Panc1 (cell line): ENCODE data around the gene BCL2. TPM values are rescaled to one million over a fixed set of nuclear protein-coding genes. Genes with fewer than 3 reads are reported as not detected.

Experiments used
- ATAC-seq: fragments of 200-7000 bp; cut with Tn5 transposase; 2 replicates; pipeline ENCODE4 v1.9.1; 2020; ENCODE audit warnings: mild to moderate bottlenecking, moderate library complexity
- BruUV-seq: library from RNA; stranded (reverse); fragments of 400-500 nt; replicated peaks from 2 replicates; lab custom pipeline; 2021; lab: Mats Ljungman, UMichigan
- CTCF ChIA-PET: fragments of 300-600 bp; sonication (Branson Sonifier 250); formaldehyde crosslinking; loops from one replicate; lab custom pipeline; 2022; ENCODE audit warnings: antibody characterized with exemption; lab: Charles Lee
- POLR2A ChIA-PET: fragments of 300-600 bp; sonication (Branson Sonifier 250); formaldehyde crosslinking; loops from one replicate; lab custom pipeline; 2022; ENCODE audit warnings: antibody characterized with exemption; lab: Charles Lee
- DNase-seq: peaks from one replicate; pipeline ENCODE4 v3.0.0-alpha.2; 2010; ENCODE audit warnings: low read depth, low spot score
- H3K27ac ChIP-seq: 2 replicates; pipeline ENCODE4 v1.5.1; 2011; ENCODE audit warnings: mild to moderate bottlenecking, low read length, inconsistent platforms
- H3K27me3 ChIP-seq: fragments of 200-500 bp; sonication (Bioruptor generic); 2 replicates; pipeline ENCODE4 v1.6.0; 2014; ENCODE audit warnings: low read length, inconsistent platforms; ENCODE audit not compliant: control insufficient read depth, insufficient read depth
- H3K36me3 ChIP-seq: fragments of 200-500 bp; sonication (Bioruptor generic); 2 replicates; pipeline ENCODE4 v1.5.1; 2014; ENCODE audit warnings: inconsistent platforms, mild to moderate bottlenecking, low read length, moderate library complexity; ENCODE audit not compliant: control insufficient read depth, insufficient read depth
- H3K4me1 ChIP-seq: 2 replicates; pipeline ENCODE4 v1.5.1; 2011; ENCODE audit warnings: inconsistent platforms, mild to moderate bottlenecking, low read length, moderate library complexity; ENCODE audit not compliant: control insufficient read depth, insufficient read depth
- H3K4me3 ChIP-seq, 2 experiments: 2 replicates each; pipeline ENCODE4 v1.5.1; 2011 to 2012; ENCODE audit warnings: low read depth in 2 of 2, low read length in 2 of 2, mild to moderate bottlenecking in 2 of 2, inconsistent platforms in 1 of 2, moderate library complexity in 1 of 2
- H3K9me3 ChIP-seq: fragments of 200-500 bp; sonication (Bioruptor generic); 2 replicates; pipeline ENCODE4 v1.5.1; 2014; ENCODE audit warnings: low read depth, mild to moderate bottlenecking, inconsistent platforms, low read length, moderate library complexity; ENCODE audit not compliant: control insufficient read depth, insufficient read depth
- CTCF ChIP-seq: fragments of 450-650 bp; IDR thresholded peaks from 2 replicates; pipeline ENCODE4 v1.5.1; 2017; ENCODE audit warnings: mild to moderate bottlenecking
- POLR2AphosphoS5 ChIP-seq: IDR thresholded peaks from 2 replicates; pipeline ENCODE4 v1.6.1; 2012; ENCODE audit warnings: mild to moderate bottlenecking, low read depth, low read length, moderate library complexity
- REST ChIP-seq, 2 experiments: IDR thresholded peaks; 2 replicates each; pipeline ENCODE4 v1.6.1; 2011 to 2012; ENCODE audit warnings: low read depth in 2 of 2, control low read depth in 1 of 2, low read length in 1 of 2, mild to moderate bottlenecking in 1 of 2, moderate library complexity in 1 of 2; ENCODE audit not compliant: insufficient read depth in 1 of 2
- SIN3A ChIP-seq: IDR thresholded peaks from 2 replicates; pipeline ENCODE4 v1.6.1; 2012; ENCODE audit warnings: low read depth, mild to moderate bottlenecking, low read length, moderate library complexity, borderline replicate concordance; ENCODE audit not compliant: insufficient read depth
- TCF7L2 ChIP-seq: IDR thresholded peaks from 2 replicates; pipeline ENCODE4 v1.6.1; 2011; ENCODE audit warnings: mild to moderate bottlenecking, low read depth, low read length, inconsistent platforms
- in situ Hi-C: cut with HindIII; loops from 2 replicates; pipeline ENCODE4 v1.10.0; 2016; ENCODE audit warnings: low sequenced_read_pairs, low pct_unique_long_range_greater_than_20kb
- intact Hi-C: fragments of 100-400 bp; cut with micrococcal nuclease; formaldehyde crosslinking; loops from one replicate; pipeline ENCODE4 v1.10.0; 2022; ENCODE audit not compliant: unreplicated experiment
- total RNA-seq: library from RNA; stranded (reverse); gene quantifications from one replicate; pipeline ENCODE4 v1.2.1, GENCODE V29; 2021; ENCODE audit not compliant: unreplicated experiment

BCL2 gene
- total RNA-seq, 1 experiment from 2014 or later: 0.72 TPM

GRCh38 chr18:63154350-63155152 lies 165.0 kb downstream of the BCL2 start:
- Histone ChIP-seq H3K36me3 (no peaks in the 10 kb centered on the region), H3K27ac (no peak overlapping the region), H3K4me1 (no peaks in the 10 kb centered on the region), H3K9me3 (no peaks in the 10 kb centered on the region), H3K27me3 (no peaks in the 10 kb centered on the region; the same call in 1 of the 2 replicates), H3K4me3 (no peak overlapping the region)
- no peak for ATAC-seq
- TF ChIP-seq POLR2AphosphoS5 (no peak), REST (IDR thresholded peaks at IDR 0.05; ENCODE audit: insufficient read depth in 1 of 2, low read depth in 2 of 2, low read length in 1 of 2) (no peak), CTCF (no peak), SIN3A (no peak), TCF7L2 (no peak)
- POLR2A ChIA-PET: no interaction called here
- in situ Hi-C loops (no loop called here), intact Hi-C loops (no loop called here)
- CTCF ChIA-PET: no interaction called here
- BruUV-seq: no TSS peak
- no peak for DNase-seq

- CTCF ChIA-PET: no interaction called here
- no peak for TF ChIP-seq SIN3A
- TF ChIP-seq REST (IDR thresholded peaks at IDR 0.05; ENCODE audit: insufficient read depth in 1 of 2, low read depth in 2 of 2, low read length in 1 of 2): no peak
- TF ChIP-seq TCF7L2: no peak
- no peak for TF ChIP-seq POLR2AphosphoS5
- no peak for TF ChIP-seq CTCF
- Histone ChIP-seq H3K36me3 (no peaks in the 10 kb centered on the region), H3K27me3 (no peaks in the 10 kb centered on the region; the same call in 1 of the 2 replicates), H3K4me1 (no peaks in the 10 kb centered on the region), H3K4me3 (no peak overlapping the region), H3K9me3 (no peaks in the 10 kb centered on the region), H3K27ac (no peak overlapping the region)
- ATAC-seq (no peak), DNase-seq (no peak)
- intact Hi-C loops: no loop called here
- in situ Hi-C loops: no loop called here
- BruUV-seq: no TSS peak
- POLR2A ChIA-PET: no interaction called here
Observed at GRCh38 chr18:63152791-63153190, 166.8 kb downstream of the BCL2 start.
